ENCODE data around the gene ZNF488. TPM values are rescaled to one million over a fixed set of nuclear protein-coding genes. Genes with fewer than 3 reads are reported as not detected.

ZNF488 gene
- total RNA-seq, 1 experiment from 2014 or later, result 2.2 TPM

DNA sequence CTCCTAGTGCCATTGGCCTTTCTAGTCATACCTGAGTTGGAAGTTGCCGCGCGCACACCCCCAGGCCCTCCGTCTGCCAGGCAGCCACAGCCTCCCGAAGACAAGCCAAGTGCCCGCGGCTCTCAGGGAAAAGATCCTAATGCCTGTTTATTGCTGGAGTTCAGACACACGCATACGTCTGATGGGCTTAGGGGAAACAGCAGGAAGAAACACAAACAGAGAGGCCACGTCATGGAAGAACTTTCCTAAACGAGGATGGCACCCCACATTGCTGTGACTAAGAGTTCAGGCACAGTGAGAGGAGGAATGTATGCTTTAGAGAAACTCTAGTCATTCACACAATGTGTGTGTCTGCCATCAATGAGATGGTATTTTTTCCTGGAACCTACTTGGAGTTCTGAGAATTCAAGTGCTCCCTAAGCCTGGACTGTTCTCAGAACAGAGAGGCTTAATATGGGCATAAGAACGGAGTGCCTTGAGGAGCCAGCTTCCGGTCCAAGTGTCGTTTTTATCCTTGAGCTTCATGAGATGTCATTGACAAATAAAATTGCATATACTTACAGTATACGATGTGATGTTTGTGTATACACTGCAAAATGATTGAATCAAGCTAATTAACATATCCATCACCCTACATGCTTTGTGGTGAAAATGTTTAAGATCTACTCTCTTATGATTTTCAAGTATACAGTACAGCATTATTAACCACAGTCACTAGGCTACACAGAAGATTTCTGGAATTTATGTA is 47.5 kb downstream of the ZNF488 start:
- no TSS peak for BruUV-seq (replicated peaks)
- intact Hi-C loops (cut with micrococcal nuclease; ENCODE audit: unreplicated experiment), result no loop called here
- Mint-ChIP-seq H3K4me3 (ENCODE audit: low read depth, unreplicated experiment) (no peak overlapping the region), H3K4me1 (ENCODE audit: low read depth, unreplicated experiment) (peaks cover 11% of the 10 kb centered on the region), H3K36me3 (ENCODE audit: insufficient read depth, unreplicated experiment) (no peaks in the 10 kb centered on the region), H3K9me3 (ENCODE audit: low read depth, unreplicated experiment) (no peaks in the 10 kb centered on the region), H3K27me3 (ENCODE audit: unreplicated experiment) (peaks cover 89% of the 10 kb centered on the region), H3K27ac (ENCODE audit: unreplicated experiment) (no peak overlapping the region)
- TF ChIP-seq, protein P1, sequence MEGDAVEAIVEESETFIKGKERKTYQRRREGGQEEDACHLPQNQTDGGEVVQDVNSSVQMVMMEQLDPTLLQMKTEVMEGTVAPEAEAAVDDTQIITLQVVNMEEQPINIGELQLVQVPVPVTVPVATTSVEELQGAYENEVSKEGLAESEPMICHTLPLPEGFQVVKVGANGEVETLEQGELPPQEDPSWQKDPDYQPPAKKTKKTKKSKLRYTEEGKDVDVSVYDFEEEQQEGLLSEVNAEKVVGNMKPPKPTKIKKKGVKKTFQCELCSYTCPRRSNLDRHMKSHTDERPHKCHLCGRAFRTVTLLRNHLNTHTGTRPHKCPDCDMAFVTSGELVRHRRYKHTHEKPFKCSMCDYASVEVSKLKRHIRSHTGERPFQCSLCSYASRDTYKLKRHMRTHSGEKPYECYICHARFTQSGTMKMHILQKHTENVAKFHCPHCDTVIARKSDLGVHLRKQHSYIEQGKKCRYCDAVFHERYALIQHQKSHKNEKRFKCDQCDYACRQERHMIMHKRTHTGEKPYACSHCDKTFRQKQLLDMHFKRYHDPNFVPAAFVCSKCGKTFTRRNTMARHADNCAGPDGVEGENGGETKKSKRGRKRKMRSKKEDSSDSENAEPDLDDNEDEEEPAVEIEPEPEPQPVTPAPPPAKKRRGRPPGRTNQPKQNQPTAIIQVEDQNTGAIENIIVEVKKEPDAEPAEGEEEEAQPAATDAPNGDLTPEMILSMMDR (IDR thresholded peaks at IDR 0.05; ENCODE audit: unreplicated experiment), result no peak
- CTCF ChIA-PET, result no interaction called here
- DNase-seq, result no peak

GRCh38 chr10:47335906-47336305 is 48.2 kb downstream of the ZNF488 start:
- H3K4me1 Mint-ChIP-seq (ENCODE audit: low read depth, unreplicated experiment), result peaks cover 10% of the 10 kb centered on the region
- CTCF ChIA-PET, result no interaction called here
- no peak overlapping the region for H3K4me3 Mint-ChIP-seq (ENCODE audit: low read depth, unreplicated experiment)
- peaks cover 82% of the 10 kb centered on the region for H3K27me3 Mint-ChIP-seq (ENCODE audit: unreplicated experiment)
- intact Hi-C loops (cut with micrococcal nuclease; ENCODE audit: unreplicated experiment), result no loop called here
- TF ChIP-seq, protein P1 (IDR thresholded peaks at IDR 0.05; ENCODE audit: unreplicated experiment), result no peak
- no peaks in the 10 kb centered on the region for H3K9me3 Mint-ChIP-seq (ENCODE audit: low read depth, unreplicated experiment)
- BruUV-seq (replicated peaks), result no TSS peak
- H3K36me3 Mint-ChIP-seq (ENCODE audit: insufficient read depth, unreplicated experiment), result no peaks in the 10 kb centered on the region
- DNase-seq, result no peak
- no peak overlapping the region for H3K27ac Mint-ChIP-seq (ENCODE audit: unreplicated experiment)

DNA sequence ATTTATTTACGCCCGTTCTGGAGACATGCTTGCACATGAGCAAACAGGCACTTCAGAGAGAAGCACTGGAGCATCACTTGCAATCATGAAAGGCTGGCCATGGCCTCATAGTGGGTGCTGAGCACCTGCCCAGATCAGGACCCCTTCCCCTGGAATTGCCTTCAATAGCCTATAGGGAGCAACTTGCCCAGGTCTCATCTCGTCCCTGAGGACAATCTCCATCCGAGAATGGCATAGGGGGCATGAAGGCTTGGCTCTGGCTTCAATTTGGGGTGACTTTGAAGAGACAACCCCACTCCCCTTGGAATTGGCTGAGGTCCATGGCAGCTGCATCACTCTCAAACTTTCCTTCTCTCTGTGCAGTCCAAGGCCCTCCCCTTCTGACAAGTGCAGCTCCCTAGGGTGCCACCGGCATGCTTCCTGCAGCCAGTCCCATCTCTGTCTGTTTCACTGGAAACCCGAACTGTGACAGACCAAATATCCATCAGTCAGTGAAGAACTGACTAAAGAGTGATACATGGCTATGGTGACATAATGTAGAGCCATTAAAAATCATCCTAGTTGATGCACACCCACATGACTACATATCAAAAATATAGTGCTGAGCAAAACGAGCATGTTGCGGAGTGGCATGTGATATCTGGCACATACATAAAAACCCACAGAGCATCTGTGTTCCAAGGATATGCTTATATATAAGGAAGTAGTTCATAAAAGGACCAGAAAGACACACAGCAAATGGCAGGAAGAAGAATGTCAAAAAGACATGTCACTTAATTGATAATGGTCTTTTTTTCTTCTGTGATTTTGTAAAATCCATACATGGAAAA is 49.4 kb downstream of the ZNF488 start:
- intact Hi-C loops (cut with micrococcal nuclease; ENCODE audit: unreplicated experiment), result no loop called here
- no peak overlapping the region for H3K4me3 Mint-ChIP-seq (ENCODE audit: low read depth, unreplicated experiment)
- no TSS peak for BruUV-seq (replicated peaks)
- no peak overlapping the region for H3K27ac Mint-ChIP-seq (ENCODE audit: unreplicated experiment)
- TF ChIP-seq, protein P1 (IDR thresholded peaks at IDR 0.05; ENCODE audit: unreplicated experiment), result no peak
- H3K9me3 Mint-ChIP-seq (ENCODE audit: low read depth, unreplicated experiment), result no peaks in the 10 kb centered on the region
- peaks cover 70% of the 10 kb centered on the region for H3K27me3 Mint-ChIP-seq (ENCODE audit: unreplicated experiment)
- H3K4me1 Mint-ChIP-seq (ENCODE audit: low read depth, unreplicated experiment), result no peaks in the 10 kb centered on the region
- CTCF ChIA-PET, result no interaction called here
- H3K36me3 Mint-ChIP-seq (ENCODE audit: insufficient read depth, unreplicated experiment), result no peaks in the 10 kb centered on the region
- DNase-seq, result no peak

GRCh38 chr10:47333532-47333931 is 50.6 kb downstream of the ZNF488 start:
- H3K27ac Mint-ChIP-seq (ENCODE audit: unreplicated experiment), result no peak overlapping the region
- intact Hi-C loops (cut with micrococcal nuclease; ENCODE audit: unreplicated experiment), result no loop called here
- DNase-seq, result no peak
- no peaks in the 10 kb centered on the region for H3K36me3 Mint-ChIP-seq (ENCODE audit: insufficient read depth, unreplicated experiment)
- H3K9me3 Mint-ChIP-seq (ENCODE audit: low read depth, unreplicated experiment), result no peaks in the 10 kb centered on the region
- H3K4me3 Mint-ChIP-seq (ENCODE audit: low read depth, unreplicated experiment), result no peak overlapping the region
- CTCF ChIA-PET, result no interaction called here
- H3K4me1 Mint-ChIP-seq (ENCODE audit: low read depth, unreplicated experiment), result no peaks in the 10 kb centered on the region
- H3K27me3 Mint-ChIP-seq (ENCODE audit: unreplicated experiment), result peaks cover 59% of the 10 kb centered on the region
- BruUV-seq (replicated peaks), result no TSS peak
- TF ChIP-seq, protein P1 (IDR thresholded peaks at IDR 0.05; ENCODE audit: unreplicated experiment), result no peak
